ENCODE measurements around the gene CABP4.
A peak's percentile ranks its signal among the peaks of the same experiment; 100 is the strongest.

The CABP4 gene

DNA sequence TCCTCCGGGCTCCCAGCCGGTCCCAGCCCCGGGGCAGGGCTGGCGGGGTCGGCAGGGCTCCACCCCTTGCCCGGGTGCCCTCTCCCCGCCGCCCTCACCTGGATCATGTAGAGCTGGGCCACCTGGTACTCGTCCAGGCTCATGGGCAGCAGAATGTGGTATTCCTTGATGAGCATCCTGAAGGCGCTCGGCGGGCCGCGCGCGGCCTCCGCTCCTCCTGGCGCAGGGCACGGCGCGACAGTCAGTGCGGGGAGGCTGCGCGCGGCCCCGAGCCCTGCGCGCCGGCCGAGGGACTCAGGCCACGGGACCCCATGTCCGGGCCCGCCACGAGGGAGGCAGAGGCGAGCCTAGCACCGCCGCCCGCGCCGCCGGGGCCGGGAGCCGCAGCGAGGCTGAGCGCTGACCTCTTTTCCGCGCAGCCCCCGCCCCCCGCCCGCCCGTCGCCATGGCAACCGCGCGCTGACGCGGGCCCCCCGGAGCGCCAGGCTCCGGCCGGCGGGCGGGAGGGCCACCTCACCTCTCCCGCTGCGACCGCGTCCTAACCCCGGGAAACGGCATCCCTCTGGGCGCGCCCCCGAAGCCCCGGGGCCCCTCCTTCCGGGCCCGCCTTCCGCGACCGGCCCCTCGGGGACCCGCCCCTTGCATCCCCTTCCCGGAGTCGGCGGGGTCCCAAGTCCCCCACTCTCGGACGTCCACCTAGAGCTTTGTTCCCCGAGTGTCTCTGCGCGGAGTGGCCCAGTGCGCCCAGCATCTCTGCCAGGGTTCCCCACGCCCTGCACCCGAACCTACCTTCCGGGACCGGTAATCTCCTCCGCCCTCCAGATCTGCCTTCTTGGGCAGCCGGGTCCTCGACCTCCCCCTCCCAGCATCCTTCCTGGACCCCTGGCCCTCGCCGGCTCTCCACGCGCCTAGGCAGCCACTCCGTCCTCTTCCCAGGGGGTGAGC, 49.1 kb downstream of the CABP4 start:
- Histone ChIP-seq H3K4me3 (replicated peaks; ENCODE audit: low read depth, low read length) (peak overlapping the region; percentile 96), H3K27me3 (replicated peaks; ENCODE audit: control insufficient read depth, insufficient read depth, low read length) (no peaks in the 10 kb centered on the region), H3K36me3 (ENCODE audit: control insufficient read depth, insufficient read depth, low read length) (peaks cover 26% of the 10 kb centered on the region)
- TF ChIP-seq, protein P1, sequence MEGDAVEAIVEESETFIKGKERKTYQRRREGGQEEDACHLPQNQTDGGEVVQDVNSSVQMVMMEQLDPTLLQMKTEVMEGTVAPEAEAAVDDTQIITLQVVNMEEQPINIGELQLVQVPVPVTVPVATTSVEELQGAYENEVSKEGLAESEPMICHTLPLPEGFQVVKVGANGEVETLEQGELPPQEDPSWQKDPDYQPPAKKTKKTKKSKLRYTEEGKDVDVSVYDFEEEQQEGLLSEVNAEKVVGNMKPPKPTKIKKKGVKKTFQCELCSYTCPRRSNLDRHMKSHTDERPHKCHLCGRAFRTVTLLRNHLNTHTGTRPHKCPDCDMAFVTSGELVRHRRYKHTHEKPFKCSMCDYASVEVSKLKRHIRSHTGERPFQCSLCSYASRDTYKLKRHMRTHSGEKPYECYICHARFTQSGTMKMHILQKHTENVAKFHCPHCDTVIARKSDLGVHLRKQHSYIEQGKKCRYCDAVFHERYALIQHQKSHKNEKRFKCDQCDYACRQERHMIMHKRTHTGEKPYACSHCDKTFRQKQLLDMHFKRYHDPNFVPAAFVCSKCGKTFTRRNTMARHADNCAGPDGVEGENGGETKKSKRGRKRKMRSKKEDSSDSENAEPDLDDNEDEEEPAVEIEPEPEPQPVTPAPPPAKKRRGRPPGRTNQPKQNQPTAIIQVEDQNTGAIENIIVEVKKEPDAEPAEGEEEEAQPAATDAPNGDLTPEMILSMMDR (IDR thresholded peaks at IDR 0.05; ENCODE audit: insufficient read depth, low read length, poor library complexity, severe bottlenecking) = no peak
- no peak for DNase-seq (ENCODE audit: extremely low read depth, insufficient read length)

DNA sequence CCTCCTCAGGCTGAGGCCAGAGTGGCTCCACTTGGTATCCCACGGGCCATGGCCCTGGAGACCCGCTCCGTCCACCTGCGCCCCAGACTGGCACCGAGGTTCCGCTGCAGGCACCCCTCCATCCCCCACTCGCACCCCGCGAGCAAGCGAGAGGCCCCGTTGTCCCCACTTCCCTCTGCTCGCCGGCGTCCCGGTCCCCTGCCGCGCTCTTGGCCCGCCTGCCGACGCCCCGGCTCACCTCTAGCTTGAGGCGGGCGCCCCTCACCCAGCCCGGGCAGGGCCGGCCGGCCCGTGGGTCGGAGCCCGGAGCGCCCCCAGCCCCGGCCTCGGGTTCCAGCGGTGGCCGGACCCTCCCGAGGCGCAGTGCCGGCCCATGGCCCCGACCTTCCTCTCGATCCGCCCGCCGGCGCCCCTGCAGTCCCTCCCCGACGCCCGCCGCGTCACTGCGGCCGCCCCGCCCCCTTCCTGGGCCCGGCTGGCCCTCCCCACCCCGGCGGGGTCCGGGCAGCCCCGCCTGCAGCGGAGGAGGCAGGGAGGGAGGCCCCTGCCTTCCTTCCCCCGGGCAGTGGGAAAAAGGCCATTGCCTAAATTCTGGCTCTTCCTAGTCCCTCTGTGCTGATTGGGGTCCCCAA, 49.9 kb downstream of the CABP4 start, which contains the start of gene PITPNM1:
Gene PITPNM1, minus strand, starts transcription at position 414 of the 632 bp plus-strand sequence. CDS start 1,183 bp downstream, outside the sequence.
- Histone ChIP-seq H3K27me3 (replicated peaks; ENCODE audit: control insufficient read depth, insufficient read depth, low read length) (no peaks in the 10 kb centered on the region), H3K4me3 (replicated peaks; ENCODE audit: low read depth, low read length) (peak within 1 kb of the TSS; percentile 96), H3K36me3 (ENCODE audit: control insufficient read depth, insufficient read depth, low read length) (peaks cover 23% of the 10 kb centered on the region)
- peak; percentile 80 for DNase-seq (ENCODE audit: extremely low read depth, insufficient read length)
- TF ChIP-seq, protein P1 (IDR thresholded peaks at IDR 0.05; ENCODE audit: insufficient read depth, low read length, poor library complexity, severe bottlenecking) = no peak

DNA sequence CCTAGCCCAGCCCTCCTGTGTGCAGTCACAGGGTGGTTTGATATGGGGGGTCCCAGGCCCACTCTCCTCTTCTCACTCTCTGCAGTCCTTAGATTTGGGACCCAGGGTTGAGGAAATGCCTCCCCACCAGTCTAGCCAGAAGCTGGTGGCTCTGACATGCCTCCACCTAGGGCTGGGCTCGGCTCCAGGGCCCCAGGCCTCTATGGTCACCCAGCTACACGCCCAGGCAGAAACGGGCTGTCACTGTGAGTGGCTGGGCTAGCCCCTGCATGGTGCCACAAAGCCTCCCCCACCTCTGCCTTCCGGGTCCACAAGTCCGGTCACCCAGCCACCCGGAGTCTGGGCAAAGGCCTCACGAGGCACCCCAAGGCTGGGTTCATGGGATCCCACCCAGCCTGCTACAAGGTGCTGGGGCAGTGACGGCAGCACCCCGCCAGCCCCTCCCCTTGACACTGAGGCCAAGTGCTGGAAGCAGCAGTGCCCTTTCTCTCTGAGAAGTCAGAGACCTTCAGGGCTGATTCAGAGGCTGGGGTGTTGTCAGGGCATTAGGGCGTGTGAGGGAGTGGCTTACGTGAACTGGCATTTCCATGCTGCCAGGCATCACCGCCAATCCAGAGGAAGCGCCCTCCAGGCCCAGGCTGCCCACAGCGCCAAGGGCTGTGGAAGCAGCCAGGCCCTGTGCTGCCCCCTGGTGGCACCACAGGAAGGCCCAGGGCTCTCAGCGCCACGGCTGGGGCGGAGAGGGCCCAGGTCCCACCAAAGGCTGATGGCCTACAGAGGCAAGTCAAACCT, 50.6 kb downstream of the CABP4 start:
- peak overlapping the region; percentile 96 for H3K4me3 ChIP-seq (replicated peaks; ENCODE audit: low read depth, low read length)
- TF ChIP-seq, protein P1 (IDR thresholded peaks at IDR 0.05; ENCODE audit: insufficient read depth, low read length, poor library complexity, severe bottlenecking) = peak; percentile 99
- no peaks in the 10 kb centered on the region for H3K27me3 ChIP-seq (replicated peaks; ENCODE audit: control insufficient read depth, insufficient read depth, low read length)
- peaks cover 18% of the 10 kb centered on the region for H3K36me3 ChIP-seq (ENCODE audit: control insufficient read depth, insufficient read depth, low read length)
- peak; percentile 85 for DNase-seq (ENCODE audit: extremely low read depth, insufficient read length)

DNA sequence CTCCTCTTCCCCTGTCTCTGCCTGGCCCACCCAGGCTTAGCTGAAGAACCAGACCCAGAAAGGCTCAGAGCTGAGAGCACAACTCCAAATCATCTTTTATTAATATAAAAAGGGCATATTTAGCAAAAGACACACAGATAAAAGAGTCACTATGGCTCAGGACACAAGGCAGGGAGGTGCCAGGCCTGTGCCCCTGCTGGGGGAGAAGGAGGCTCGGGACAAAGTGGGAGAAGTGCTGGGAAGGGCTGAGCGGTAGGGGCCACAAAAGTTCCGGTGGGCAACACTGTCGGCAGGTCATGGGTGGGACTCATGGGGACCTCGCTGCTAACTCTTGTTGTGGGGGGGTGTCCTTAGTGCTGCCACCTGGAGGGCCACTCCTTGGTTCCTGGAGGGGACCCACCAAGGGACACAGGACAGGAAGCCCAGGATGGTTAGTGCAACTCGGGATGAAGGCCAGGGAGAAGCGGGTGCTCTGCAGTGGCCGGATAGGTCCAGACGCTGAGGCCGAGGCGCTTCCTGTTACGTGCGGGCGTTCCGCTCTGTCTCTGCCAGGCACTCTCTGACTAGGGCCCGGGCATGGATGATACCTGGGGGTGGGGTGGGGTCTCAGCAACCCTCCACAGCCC, 51.4 kb downstream of the CABP4 start:
- H3K4me3 ChIP-seq (replicated peaks; ENCODE audit: low read depth, low read length) = peak overlapping the region; percentile 96
- no peaks in the 10 kb centered on the region for H3K27me3 ChIP-seq (replicated peaks; ENCODE audit: control insufficient read depth, insufficient read depth, low read length)
- TF ChIP-seq, protein P1 (IDR thresholded peaks at IDR 0.05; ENCODE audit: insufficient read depth, low read length, poor library complexity, severe bottlenecking) = peak; percentile 4
- H3K36me3 ChIP-seq (ENCODE audit: control insufficient read depth, insufficient read depth, low read length) = peaks cover 13% of the 10 kb centered on the region
- no peak for DNase-seq (ENCODE audit: extremely low read depth, insufficient read length)

DNA sequence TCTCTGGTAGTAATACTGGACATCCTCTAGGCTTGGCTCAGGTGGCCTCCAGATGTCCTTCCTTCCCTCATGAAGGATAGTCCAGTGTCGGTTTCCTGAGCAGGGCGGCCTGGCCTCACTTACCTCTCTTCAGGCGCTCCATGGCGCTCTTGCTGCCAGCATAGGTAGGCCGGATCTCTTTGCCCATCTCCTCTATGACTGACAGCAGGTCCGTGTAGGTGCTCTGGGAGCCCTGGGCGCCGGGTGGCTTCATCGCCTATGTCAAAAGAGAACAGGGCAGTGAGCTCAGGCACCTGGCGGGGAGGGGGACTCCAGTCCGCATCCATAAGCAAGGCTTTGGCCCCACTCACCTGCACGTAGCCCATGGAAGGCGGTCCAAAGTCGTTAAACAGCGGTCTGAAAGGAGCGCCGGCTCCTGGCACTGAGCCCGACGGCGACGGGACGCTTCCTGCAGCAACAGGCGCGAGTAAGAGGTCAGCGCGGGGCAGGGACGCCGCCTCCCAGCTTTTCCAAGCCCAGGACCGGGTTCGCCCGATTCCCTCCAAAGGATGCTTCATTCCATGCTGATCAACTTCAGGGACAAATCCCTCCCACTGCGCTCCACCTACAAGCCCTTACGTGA, 52.2 kb downstream of the CABP4 start:
- DNase-seq (ENCODE audit: extremely low read depth, insufficient read length) = no peak
- TF ChIP-seq, protein P1 (IDR thresholded peaks at IDR 0.05; ENCODE audit: insufficient read depth, low read length, poor library complexity, severe bottlenecking) = no peak
- peaks cover 9% of the 10 kb centered on the region for H3K36me3 ChIP-seq (ENCODE audit: control insufficient read depth, insufficient read depth, low read length)
- H3K4me3 ChIP-seq (replicated peaks; ENCODE audit: low read depth, low read length) = peak overlapping the region; percentile 96
- H3K27me3 ChIP-seq (replicated peaks; ENCODE audit: control insufficient read depth, insufficient read depth, low read length) = no peaks in the 10 kb centered on the region

Data from GM06990 (cell line).